Testis (tissue), 2 donors: ENCODE data around the gene SPSB3.

ENCODE experiments used
- CTCF ChIP-seq, 3 experiments: fragments of 450-650 bp in 2 of 3; fragments of 200-600 bp in 1 of 3; sonication (generic) in 1 of 3; IDR thresholded peaks; one replicate each; pipeline ENCODE4 v1.5.1; 2016 to 2019; ENCODE audit warnings: antibody characterized with exemption in 3 of 3, mild to moderate bottlenecking in 2 of 3, moderate library complexity in 1 of 3
- POLR2A ChIP-seq: fragments of 450-650 bp; IDR thresholded peaks from one replicate; pipeline ENCODE4 v1.6.1; 2017; ENCODE audit warnings: antibody characterized with exemption, mild to moderate bottlenecking, moderate library complexity

- TF ChIP-seq CTCF (IDR thresholded peaks at IDR 0.05) (no peak), POLR2A (no peak)
Observed at GRCh38 chr16:1776672-1776955, 5.8 kb downstream of the SPSB3 start.
